AG04450 (cell line): ENCODE results near the gene NR1I3. TPM values are rescaled to one million over a fixed set of nuclear protein-coding genes. Genes with fewer than 3 reads are reported as not detected.

Source experiments
- CTCF ChIA-PET: fragments of 300-600, 350-600 bp; formaldehyde crosslinking; extraction: SDS; loops from one replicate; lab custom pipeline; 2022; ENCODE audit warnings: antibody characterized with exemption, inconsistent platforms; lab: Charles Lee
- POLR2A ChIA-PET: fragments of 350-600 bp; formaldehyde crosslinking; extraction: SDS; loops from one replicate; lab custom pipeline; 2021; ENCODE audit warnings: antibody characterized with exemption, inconsistent platforms; lab: Yijun Ruan, JAX
- DNase-seq: peaks from one replicate; pipeline ENCODE4 v3.0.0-alpha.2; 2011; ENCODE audit warnings: low read depth, low spot score
- H3K27ac ChIP-seq: one replicate; pipeline ENCODE4 v1.5.1; 2012; ENCODE audit warnings: low read depth, low read length, control low read depth
- H3K27me3 ChIP-seq: one replicate; pipeline ENCODE4 v1.6.0; 2012; ENCODE audit warnings: low read length; ENCODE audit not compliant: control insufficient read depth, insufficient read depth
- H3K4me3 ChIP-seq: 2 replicates; pipeline ENCODE4 v1.5.1; 2011; ENCODE audit warnings: mild to moderate bottlenecking, low read depth, low read length, control low read depth
- H3K9me3 ChIP-seq: 2 replicates; pipeline ENCODE4 v1.5.1; 2012; ENCODE audit warnings: low read length; ENCODE audit not compliant: control insufficient read depth, insufficient read depth
- CTCF ChIP-seq: IDR thresholded peaks from 2 replicates; pipeline ENCODE4 v1.5.1; 2011; ENCODE audit warnings: low read depth, low read length, control low read depth, inconsistent platforms
- polyA plus RNA-seq: library from polyadenylated mRNA; depleted of rRNA; stranded (reverse); fragments of >200 nt; gene quantifications from 2 replicates; pipeline ENCODE4 v1.2.3, GENCODE V29; 2011

NR1I3 gene
- polyA plus RNA-seq, 1 experiment = not detected

- H3K9me3 ChIP-seq = no peaks in the 10 kb centered on the region
- TF ChIP-seq CTCF = no peak
- no peak overlapping the region for H3K4me3 ChIP-seq
- H3K27ac ChIP-seq = no peak overlapping the region
- H3K27me3 ChIP-seq = peaks cover 17% of the 10 kb centered on the region
- POLR2A ChIA-PET = interaction anchor here (0.7 kb wide), 1 partner anchor 68 kb away, joined by 5 read pairs; no protein-coding TSS in a partner anchor
- no peak for DNase-seq
- CTCF ChIA-PET = no interaction called here
Observed at GRCh38 chr1:161265305-161265704, 27.3 kb upstream of the NR1I3 start.

GRCh38 chr1:161261261-161262235 is 23.5 kb upstream of the NR1I3 start:
- ChIA-PET POLR2A (no interaction called here), CTCF (interaction anchor here (1.0 to 1.3 kb wide), 2 partner anchors 29 to 34 kb away, joined by 3 to 9 read pairs; no protein-coding TSS in a partner anchor)
- H3K4me3 ChIP-seq = no peak overlapping the region
- H3K27ac ChIP-seq = no peak overlapping the region
- H3K9me3 ChIP-seq = peaks cover 18% of the 10 kb centered on the region
- H3K27me3 ChIP-seq = peaks cover 41% of the 10 kb centered on the region
- TF ChIP-seq CTCF = no peak
- no peak for DNase-seq

GRCh38 chr1:161260376-161261260 is 22.6 kb upstream of the NR1I3 start:
- ChIA-PET CTCF (interaction anchor here (0.7 to 1.6 kb wide), 3 partner anchors 33 to 122 kb away, joined by 3 read pairs; no protein-coding TSS in a partner anchor), POLR2A (no interaction called here)
- TF ChIP-seq CTCF = no peak
- DNase-seq = no peak
- Histone ChIP-seq H3K27me3 (peaks cover 40% of the 10 kb centered on the region), H3K27ac (no peak overlapping the region), H3K9me3 (peaks cover 20% of the 10 kb centered on the region), H3K4me3 (no peak overlapping the region)

- H3K4me3 ChIP-seq = no peak overlapping the region
- ChIA-PET POLR2A (interaction anchor here (1.2 kb wide), 1 partner anchor 10 kb away, joined by 3 read pairs; no protein-coding TSS in a partner anchor), CTCF (interaction anchor here (0.7 to 1.6 kb wide), 5 partner anchors 32 to 122 kb away, joined by 3 to 6 read pairs (median 3); partner anchors contain the start of gene TOMM40L)
- no peak for TF ChIP-seq CTCF
- no peak for DNase-seq
- H3K27ac ChIP-seq = no peak overlapping the region
- peaks cover 20% of the 10 kb centered on the region for H3K9me3 ChIP-seq
- H3K27me3 ChIP-seq = peaks cover 40% of the 10 kb centered on the region
Observed at GRCh38 chr1:161259765-161260164, 21.8 kb upstream of the NR1I3 start.
